Smooth muscle cell (in vitro differentiated cells): ENCODE data around the gene MARCHF9. TPM values are rescaled to one million over a fixed set of nuclear protein-coding genes. Genes with fewer than 3 reads are reported as not detected.

Experiments used
- DNase-seq: peaks from one replicate; lab custom pipeline; 2025; ENCODE audit not compliant: unreplicated experiment; lab: John Stamatoyannopoulos, UW
- H2AFZ ChIP-seq: fragments of 200-600 bp; sonication (generic); 2 replicates; pipeline ENCODE4 v1.6.0; 2016; ENCODE audit warnings: antibody characterized with exemption, low read depth, mild to moderate bottlenecking
- H3F3A ChIP-seq: fragments of 200-600 bp; sonication (generic); 2 replicates; pipeline ENCODE4 v1.6.0; 2017; ENCODE audit warnings: antibody characterized with exemption, low read depth
- H3K27ac ChIP-seq: fragments of 200-600 bp; sonication (generic); 2 replicates; pipeline ENCODE4 v1.5.1; 2016; ENCODE audit warnings: low read depth, mild to moderate bottlenecking
- H3K27me3 ChIP-seq: fragments of 200-600 bp; sonication (generic); 2 replicates; pipeline ENCODE4 v1.6.1; 2016; ENCODE audit warnings: low read depth, mild to moderate bottlenecking
- H3K36me3 ChIP-seq: fragments of 200-600 bp; sonication (generic); 2 replicates; pipeline ENCODE4 v1.5.1; 2016; ENCODE audit warnings: low read depth
- H3K4me1 ChIP-seq: fragments of 200-600 bp; sonication (generic); 2 replicates; pipeline ENCODE4 v1.5.1; 2016; ENCODE audit warnings: low read depth
- H3K4me2 ChIP-seq: fragments of 200-600 bp; sonication (generic); 2 replicates; pipeline ENCODE4 v1.6.0; 2016; ENCODE audit warnings: mild to moderate bottlenecking
- H3K4me3 ChIP-seq: fragments of 200-600 bp; sonication (generic); 2 replicates; pipeline ENCODE4 v1.5.1; 2016; ENCODE audit warnings: mild to moderate bottlenecking
- H3K79me2 ChIP-seq: fragments of 200-600 bp; sonication (generic); 2 replicates; pipeline ENCODE4 v1.6.0; 2016; ENCODE audit warnings: low read depth, mild to moderate bottlenecking
- H3K9ac ChIP-seq: fragments of 200-600 bp; sonication (generic); 2 replicates; pipeline ENCODE4 v1.6.0; 2016; ENCODE audit warnings: low read depth
- H3K9me3 ChIP-seq: fragments of 200-600 bp; sonication (generic); replicated peaks from 2 replicates; pipeline ENCODE4 v1.5.1; 2016; ENCODE audit warnings: low read depth
- H4K20me1 ChIP-seq: fragments of 200-600 bp; sonication (generic); 2 replicates; pipeline ENCODE4 v1.6.0; 2016; ENCODE audit warnings: low read depth
- WGBS: methylation state at CpG from one replicate; pipeline ENCODE4 v1.1.7; 2016; ENCODE audit warnings: low lambda C conversion rate; 5-methylcytosine and 5-hydroxymethylcytosine counted together
- polyA plus RNA-seq: library from polyadenylated mRNA; unstranded; fragments of >200 nt; fragmentation: Nextera tagmentation; extraction: Ambion mirVana; gene quantifications from 2 replicates; pipeline ENCODE4 v1.2.1, GENCODE V29; 2016
- total RNA-seq: library from RNA; depleted of rRNA; stranded (reverse); fragments of >200 nt; gene quantifications from 2 replicates; pipeline ENCODE4 v1.2.3, GENCODE V29; 2014
- TF ChIP-seq, protein P1 (sequence below): fragments of 200-600 bp; sonication (generic); IDR thresholded peaks from 2 replicates; pipeline ENCODE4 v1.5.1; 2017; ENCODE audit warnings: borderline replicate concordance, mild to moderate bottlenecking, antibody characterized with exemption; ENCODE audit not compliant: insufficient read depth, poor library complexity, severe bottlenecking

Gene MARCHF9
- total and polyA plus RNA-seq, 2 experiments from 2014 or later = 3.7 to 8.6 TPM

DNA sequence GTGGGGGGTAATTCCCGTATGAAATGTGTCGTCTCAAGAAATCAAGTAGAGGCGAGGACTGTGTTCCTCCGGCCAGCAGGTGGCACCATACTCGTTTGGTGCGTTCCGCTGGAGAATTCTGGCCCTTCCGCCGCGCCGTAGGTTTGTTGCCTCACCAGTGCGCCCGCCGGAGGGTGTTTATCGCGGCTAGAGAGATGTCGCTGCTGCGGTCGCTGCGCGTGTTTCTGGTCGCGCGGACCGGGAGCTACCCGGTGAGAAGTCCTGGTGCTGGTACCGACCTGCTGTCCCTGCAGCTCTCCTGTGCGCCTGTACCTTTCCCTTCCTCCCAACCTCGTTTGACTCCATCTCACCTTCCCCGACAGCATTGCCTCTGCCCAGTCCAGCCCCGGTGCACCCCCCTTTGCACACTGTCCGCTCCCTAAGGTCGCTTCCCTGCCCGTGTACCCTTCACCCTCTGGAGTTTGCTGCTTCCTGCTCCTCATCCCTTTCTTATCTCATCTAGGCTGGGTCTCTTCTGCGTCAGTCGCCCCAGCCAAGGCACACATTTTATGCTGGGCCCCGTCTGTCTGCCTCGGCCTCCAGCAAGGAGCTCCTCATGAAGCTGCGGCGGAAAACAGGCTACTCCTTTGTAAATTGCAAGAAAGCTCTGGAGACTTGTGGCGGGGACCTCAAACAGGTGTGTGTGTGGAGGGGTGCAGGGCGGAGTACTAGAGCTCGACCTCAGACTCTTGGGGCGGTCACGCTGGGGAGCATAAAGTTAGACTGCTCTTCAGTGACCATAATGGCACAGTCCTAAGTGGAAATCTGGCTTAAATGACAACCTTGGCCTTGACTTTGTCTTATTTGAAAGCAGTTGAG, 27.9 kb downstream of the MARCHF9 start, which contains the start of gene TSFM:
Gene TSFM (plus strand): TSS at position 180 of the 858 bp plus-strand sequence. CDS start 15 bp downstream, at position 195.
- WGBS = 4% methylated on average over 43 of the region's 45 CpGs

DNA sequence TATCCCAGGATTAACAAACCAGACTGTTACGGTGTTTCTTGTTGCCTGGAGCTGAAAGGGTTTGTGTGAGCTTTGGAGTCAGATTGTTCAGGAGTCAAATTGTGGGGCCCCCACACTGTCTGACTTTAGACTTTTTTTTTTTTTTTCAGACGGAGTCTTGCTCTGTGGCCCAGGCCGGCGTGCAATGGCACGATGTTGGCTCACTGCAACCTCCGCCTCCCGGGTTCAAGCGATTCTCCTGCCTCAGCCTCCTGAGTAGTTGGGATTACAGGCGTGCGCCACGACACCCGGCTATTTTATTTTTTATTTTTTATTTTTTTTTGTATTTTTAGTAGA, 28.5 kb downstream of the MARCHF9 start:
- peak overlapping the region; percentile 93 for H3K4me2 ChIP-seq
- peak overlapping the region; percentile 87 for H3K4me3 ChIP-seq
- no peak overlapping the region for H3K27ac ChIP-seq
- peaks cover 8% of the 10 kb centered on the region for H3K36me3 ChIP-seq
- peaks cover 19% of the 10 kb centered on the region for H3K79me2 ChIP-seq
- peak overlapping the region; percentile 77 for H3K9ac ChIP-seq
- no peaks in the 10 kb centered on the region for H4K20me1 ChIP-seq
- no peaks in the 10 kb centered on the region for H3K27me3 ChIP-seq
- no peaks in the 10 kb centered on the region for H3F3A ChIP-seq
- 93% methylated on average over 12 of the region's 12 CpGs for WGBS
- TF ChIP-seq, protein P1, sequence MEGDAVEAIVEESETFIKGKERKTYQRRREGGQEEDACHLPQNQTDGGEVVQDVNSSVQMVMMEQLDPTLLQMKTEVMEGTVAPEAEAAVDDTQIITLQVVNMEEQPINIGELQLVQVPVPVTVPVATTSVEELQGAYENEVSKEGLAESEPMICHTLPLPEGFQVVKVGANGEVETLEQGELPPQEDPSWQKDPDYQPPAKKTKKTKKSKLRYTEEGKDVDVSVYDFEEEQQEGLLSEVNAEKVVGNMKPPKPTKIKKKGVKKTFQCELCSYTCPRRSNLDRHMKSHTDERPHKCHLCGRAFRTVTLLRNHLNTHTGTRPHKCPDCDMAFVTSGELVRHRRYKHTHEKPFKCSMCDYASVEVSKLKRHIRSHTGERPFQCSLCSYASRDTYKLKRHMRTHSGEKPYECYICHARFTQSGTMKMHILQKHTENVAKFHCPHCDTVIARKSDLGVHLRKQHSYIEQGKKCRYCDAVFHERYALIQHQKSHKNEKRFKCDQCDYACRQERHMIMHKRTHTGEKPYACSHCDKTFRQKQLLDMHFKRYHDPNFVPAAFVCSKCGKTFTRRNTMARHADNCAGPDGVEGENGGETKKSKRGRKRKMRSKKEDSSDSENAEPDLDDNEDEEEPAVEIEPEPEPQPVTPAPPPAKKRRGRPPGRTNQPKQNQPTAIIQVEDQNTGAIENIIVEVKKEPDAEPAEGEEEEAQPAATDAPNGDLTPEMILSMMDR = no peak
- peaks cover 8% of the 10 kb centered on the region for H3K4me1 ChIP-seq
- H3K9me3 ChIP-seq = no peaks in the 10 kb centered on the region
- H2AFZ ChIP-seq = no peak overlapping the region
- DNase-seq = no peak

More for the DNA sequence above, 27.9 kb downstream of the MARCHF9 start, which contains the start of gene TSFM:
- Histone ChIP-seq H3K79me2 (peaks cover 19% of the 10 kb centered on the region), H3K36me3 (peaks cover 8% of the 10 kb centered on the region), H4K20me1 (no peaks in the 10 kb centered on the region), H3K27me3 (no peaks in the 10 kb centered on the region), H3K4me2 (peak within 1 kb of the TSS; percentile 93), H2AFZ (peak within 1 kb of the TSS; percentile 56), H3K4me3 (peak within 1 kb of the TSS; percentile 87), H3K4me1 (peaks cover 8% of the 10 kb centered on the region), H3F3A (no peaks in the 10 kb centered on the region), H3K9me3 (no peaks in the 10 kb centered on the region), H3K9ac (peak within 1 kb of the TSS; percentile 77), H3K27ac (no peak within 1 kb of the TSS)
- DNase-seq = peak; percentile 63
- TF ChIP-seq, protein P1 = peak; percentile 91

DNA sequence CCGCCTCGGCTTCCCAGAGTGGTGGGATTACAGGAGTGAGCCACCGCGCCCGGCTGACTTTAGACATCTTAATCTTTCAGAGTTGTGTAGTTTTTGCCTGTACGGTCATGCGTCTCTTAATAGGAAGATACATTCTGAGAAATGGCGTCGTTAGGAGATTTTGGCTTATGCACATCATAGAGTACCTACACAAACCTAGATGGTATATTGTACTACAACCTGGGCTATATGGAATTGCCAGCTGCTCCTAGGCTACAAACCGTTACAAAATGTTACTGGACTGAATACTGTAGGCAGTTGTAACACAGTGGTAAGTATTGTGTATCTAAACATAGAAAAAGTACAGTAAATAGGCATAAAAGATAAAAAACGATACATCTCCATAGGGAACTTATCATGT, 29.0 kb downstream of the MARCHF9 start:
- DNase-seq = no peak
- H3F3A ChIP-seq = no peaks in the 10 kb centered on the region
- peaks cover 8% of the 10 kb centered on the region for H3K4me1 ChIP-seq
- H3K9ac ChIP-seq = no peak overlapping the region
- no peak overlapping the region for H2AFZ ChIP-seq
- WGBS = 98% methylated on average over 11 of the region's 11 CpGs
- H3K4me2 ChIP-seq = peak overlapping the region; percentile 93
- peaks cover 8% of the 10 kb centered on the region for H3K36me3 ChIP-seq
- TF ChIP-seq, protein P1 = no peak
- no peaks in the 10 kb centered on the region for H3K9me3 ChIP-seq
- H3K4me3 ChIP-seq = peak overlapping the region; percentile 87
- H3K79me2 ChIP-seq = peaks cover 19% of the 10 kb centered on the region
- no peaks in the 10 kb centered on the region for H4K20me1 ChIP-seq
- no peak overlapping the region for H3K27ac ChIP-seq
- H3K27me3 ChIP-seq = no peaks in the 10 kb centered on the region
